ENCODE measurements around the gene ANKDD1A. TPM values are rescaled to one million over a fixed set of nuclear protein-coding genes. Genes with fewer than 3 reads are reported as not detected.

The ANKDD1A gene
- 6.0 TPM for total RNA-seq
- long read RNA-seq, partial matches to known transcripts = 1 of 9 reads
- long read RNA-seq, other reads (novel, unspliced or antisense) = 8 of 9 reads

- intact Hi-C loops (cut with DNase I) = no loop called here
- peaks cover 4% of the 10 kb centered on the region for H3K4me1 ChIP-seq
- no peaks in the 10 kb centered on the region for H3K36me3 ChIP-seq
- H3K4me3 ChIP-seq = peak within 1 kb of the TSS; percentile 59
- H3K9me3 ChIP-seq = no peaks in the 10 kb centered on the region
- H3K27me3 ChIP-seq = no peaks in the 10 kb centered on the region
- H3K27ac ChIP-seq = no peak within 1 kb of the TSS
- ATAC-seq (peak; percentile 90), DNase-seq (peak; percentile 80)
- TF ChIP-seq CTCF (IDR thresholded peaks at IDR 0.05) = no peak
These were observed at the start of gene ANKDD1A for GRCh38 chr15:64911311-64912186. Gene ANKDD1A, plus strand, starts transcription at chr15:64911902. Its CDS starts 29 bp downstream, at chr15:64911931.

GRCh38 chr15:64861960-64862359 is 49.7 kb upstream of the ANKDD1A start:
- Histone ChIP-seq H3K36me3 (peaks cover 76% of the 10 kb centered on the region), H3K4me3 (no peak overlapping the region), H3K9me3 (no peaks in the 10 kb centered on the region), H3K27me3 (no peaks in the 10 kb centered on the region), H3K27ac (no peak overlapping the region), H3K4me1 (peaks cover 52% of the 10 kb centered on the region)
- no peak for TF ChIP-seq CTCF (IDR thresholded peaks at IDR 0.05)
- DNase-seq (no peak), ATAC-seq (no peak)
- intact Hi-C loops (cut with DNase I) = no loop called here

- peaks cover 48% of the 10 kb centered on the region for H3K4me1 ChIP-seq
These were observed 49.3 kb upstream of the ANKDD1A start for GRCh38 chr15:64862408-64862807.

GRCh38 chr15:64864068-64864467 is 47.6 kb upstream of the ANKDD1A start:
- H3K27ac ChIP-seq = no peak overlapping the region
- H3K4me3 ChIP-seq = no peak overlapping the region
- H3K4me1 ChIP-seq = peaks cover 31% of the 10 kb centered on the region
- no peaks in the 10 kb centered on the region for H3K9me3 ChIP-seq
- no peak for ATAC-seq
- intact Hi-C loops (cut with DNase I) = no loop called here
- peaks cover 81% of the 10 kb centered on the region for H3K36me3 ChIP-seq
- DNase-seq = no peak
- no peak for TF ChIP-seq CTCF (IDR thresholded peaks at IDR 0.05)
- no peaks in the 10 kb centered on the region for H3K27me3 ChIP-seq

More at GRCh38 chr15:64862408-64862807, 49.3 kb upstream of the ANKDD1A start:
- no peak overlapping the region for H3K4me3 ChIP-seq
- no peaks in the 10 kb centered on the region for H3K27me3 ChIP-seq
- H3K36me3 ChIP-seq = peaks cover 80% of the 10 kb centered on the region
- no peak for TF ChIP-seq CTCF (IDR thresholded peaks at IDR 0.05)
- no peak overlapping the region for H3K27ac ChIP-seq
- H3K9me3 ChIP-seq = no peaks in the 10 kb centered on the region
- intact Hi-C loops (cut with DNase I) = no loop called here
- DNase-seq (no peak), ATAC-seq (no peak)

GRCh38 chr15:64865126-64865997 is 46.3 kb upstream of the ANKDD1A start:
- no peak overlapping the region for H3K4me3 ChIP-seq
- H3K27ac ChIP-seq = no peak overlapping the region
- peaks cover 18% of the 10 kb centered on the region for H3K4me1 ChIP-seq
- no peak for TF ChIP-seq CTCF (IDR thresholded peaks at IDR 0.05)
- DNase-seq = no peak
- peaks cover 68% of the 10 kb centered on the region for H3K36me3 ChIP-seq
- intact Hi-C loops (cut with DNase I) = no loop called here
- H3K27me3 ChIP-seq = no peaks in the 10 kb centered on the region
- ATAC-seq = no peak
- H3K9me3 ChIP-seq = no peaks in the 10 kb centered on the region
